ENCODE results near the gene ZNF79.
A peak's percentile ranks its signal among the peaks of the same experiment; 100 is the strongest.

The ZNF79 gene

DNA sequence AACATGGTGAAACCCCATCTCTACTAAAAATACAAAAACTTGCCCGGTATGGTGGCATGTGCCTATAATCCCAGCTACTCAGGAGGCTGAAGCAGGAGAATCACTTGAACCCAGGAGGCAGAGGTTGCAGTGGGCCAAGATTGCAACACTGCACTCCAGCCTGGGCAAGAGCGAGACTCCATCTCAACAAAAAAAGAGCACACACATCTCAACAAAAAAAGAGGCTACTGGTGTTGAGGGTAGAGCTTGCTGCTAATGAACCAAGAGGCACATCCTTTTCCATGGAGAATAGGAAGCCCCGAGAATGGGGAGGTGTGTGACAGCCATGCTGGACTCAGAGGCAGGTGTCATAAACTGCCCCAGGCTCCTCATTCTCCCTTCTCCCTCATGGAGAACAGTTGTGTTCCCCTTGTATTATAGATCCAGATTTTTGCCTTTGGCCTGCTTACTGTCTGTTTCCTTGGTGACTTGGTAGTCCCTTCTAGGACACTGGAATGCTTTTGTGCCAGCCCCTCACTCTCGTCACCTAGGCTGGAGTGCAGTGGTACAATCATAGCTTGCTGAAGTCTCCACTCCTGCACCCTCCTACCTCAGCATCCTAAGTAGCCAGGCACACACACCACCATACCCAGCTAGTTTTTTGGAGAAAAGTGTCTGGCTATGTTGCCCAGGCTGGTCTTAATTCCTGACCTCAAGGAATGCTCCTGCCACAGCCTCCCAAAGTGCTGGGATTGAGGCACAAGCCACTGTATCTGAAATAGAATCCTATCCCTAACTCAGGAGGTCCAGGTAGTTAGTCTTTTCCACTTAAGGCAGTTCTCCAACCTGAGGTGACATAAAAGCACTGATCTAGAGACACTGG, 21.9 kb downstream of the ZNF79 start:
- H3K27ac ChIP-seq (ENCODE audit: insufficient read depth, low read depth, low read length, poor library complexity, severe bottlenecking): no peak overlapping the region
- WGBS, 2 experiments: 90 to 91% methylated on average over 4 of the region's 4 CpGs
- H3K36me3 ChIP-seq (ENCODE audit: control insufficient read depth, insufficient read depth, low read length): peaks cover 55% of the 10 kb centered on the region
- H3K4me3 ChIP-seq (ENCODE audit: insufficient read depth, low read depth, low read length): no peak overlapping the region
- no peaks in the 10 kb centered on the region for H3K27me3 ChIP-seq (ENCODE audit: control insufficient read depth, insufficient read depth, low read length, poor library complexity, severe bottlenecking)
- H3K9me3 ChIP-seq (ENCODE audit: control insufficient read depth, low read length): no peaks in the 10 kb centered on the region
- H3K4me1 ChIP-seq (ENCODE audit: control insufficient read depth, insufficient read depth, low read length): peaks cover 15% of the 10 kb centered on the region

- 94 to 95% methylated on average over 7 of the region's 7 CpGs for WGBS, 2 experiments
- Histone ChIP-seq H3K4me3 (ENCODE audit: insufficient read depth, low read depth, low read length) (no peak overlapping the region), H3K9me3 (ENCODE audit: control insufficient read depth, low read length) (no peaks in the 10 kb centered on the region), H3K4me1 (ENCODE audit: control insufficient read depth, insufficient read depth, low read length) (peaks cover 15% of the 10 kb centered on the region), H3K27ac (ENCODE audit: insufficient read depth, low read depth, low read length, poor library complexity, severe bottlenecking) (no peak overlapping the region), H3K36me3 (ENCODE audit: control insufficient read depth, insufficient read depth, low read length) (peaks cover 55% of the 10 kb centered on the region), H3K27me3 (ENCODE audit: control insufficient read depth, insufficient read depth, low read length, poor library complexity, severe bottlenecking) (no peaks in the 10 kb centered on the region)
These were observed 22.7 kb downstream of the ZNF79 start for GRCh38 chr9:127446713-127447415.

- Histone ChIP-seq H3K9me3 (ENCODE audit: control insufficient read depth, low read length) (no peaks in the 10 kb centered on the region), H3K27ac (ENCODE audit: insufficient read depth, low read depth, low read length, poor library complexity, severe bottlenecking) (peak overlapping the region; percentile 56), H3K36me3 (ENCODE audit: control insufficient read depth, insufficient read depth, low read length) (peaks cover 51% of the 10 kb centered on the region), H3K27me3 (ENCODE audit: control insufficient read depth, insufficient read depth, low read length, poor library complexity, severe bottlenecking) (no peaks in the 10 kb centered on the region), H3K4me3 (ENCODE audit: insufficient read depth, low read depth, low read length) (no peak overlapping the region), H3K4me1 (ENCODE audit: control insufficient read depth, insufficient read depth, low read length) (peaks cover 15% of the 10 kb centered on the region)
- 90 to 91% methylated on average over 7 of the region's 7 CpGs for WGBS, 2 experiments
These were observed 23.4 kb downstream of the ZNF79 start for GRCh38 chr9:127447416-127448111.

DNA sequence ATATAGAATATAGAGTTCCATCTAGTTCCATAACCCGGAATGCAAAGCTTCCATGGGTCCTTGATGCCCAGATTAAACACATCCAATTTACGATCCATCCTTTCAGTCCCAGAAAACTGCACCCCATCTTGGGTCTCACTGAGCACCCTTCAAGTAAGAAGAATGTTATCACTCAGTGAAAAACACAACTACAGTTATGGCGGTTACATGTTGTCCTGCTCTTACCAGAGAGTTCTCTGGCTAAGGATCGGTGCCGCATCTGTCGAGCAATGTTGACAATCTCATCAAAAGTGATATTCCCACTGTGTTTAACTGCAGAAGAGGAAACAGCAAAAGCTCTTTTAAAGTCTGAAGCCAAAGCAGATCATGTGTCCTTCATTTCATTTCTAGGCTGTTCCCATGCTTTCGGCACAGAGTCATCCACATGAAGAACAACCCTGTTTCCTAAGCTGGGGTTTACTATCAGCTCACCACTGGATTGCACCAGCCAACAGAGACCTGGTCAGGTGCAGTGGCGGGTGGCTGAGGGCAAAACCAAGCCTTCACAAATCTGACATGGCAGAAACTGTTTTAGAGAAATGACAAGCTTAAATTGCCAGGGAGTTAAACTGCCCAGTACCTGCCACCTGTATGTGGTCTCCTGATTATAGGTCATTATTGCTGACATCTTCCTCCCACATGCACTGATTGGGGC, 24.1 kb downstream of the ZNF79 start:
- no peak overlapping the region for H3K27ac ChIP-seq (ENCODE audit: insufficient read depth, low read depth, low read length, poor library complexity, severe bottlenecking)
- peaks cover 48% of the 10 kb centered on the region for H3K36me3 ChIP-seq (ENCODE audit: control insufficient read depth, insufficient read depth, low read length)
- WGBS, 2 experiments: 94 to 96% methylated on average over 8 of the region's 8 CpGs
- H3K4me3 ChIP-seq (ENCODE audit: insufficient read depth, low read depth, low read length): peak overlapping the region; percentile 20
- H3K27me3 ChIP-seq (ENCODE audit: control insufficient read depth, insufficient read depth, low read length, poor library complexity, severe bottlenecking): no peaks in the 10 kb centered on the region
- no peaks in the 10 kb centered on the region for H3K9me3 ChIP-seq (ENCODE audit: control insufficient read depth, low read length)
- H3K4me1 ChIP-seq (ENCODE audit: control insufficient read depth, insufficient read depth, low read length): peaks cover 15% of the 10 kb centered on the region

GRCh38 chr9:127449332-127449966, 25.3 kb downstream of the ZNF79 start:
- Histone ChIP-seq H3K9me3 (ENCODE audit: control insufficient read depth, low read length) (no peaks in the 10 kb centered on the region), H3K27me3 (ENCODE audit: control insufficient read depth, insufficient read depth, low read length, poor library complexity, severe bottlenecking) (no peaks in the 10 kb centered on the region), H3K27ac (ENCODE audit: insufficient read depth, low read depth, low read length, poor library complexity, severe bottlenecking) (peak overlapping the region; percentile 52), H3K4me3 (ENCODE audit: insufficient read depth, low read depth, low read length) (peak overlapping the region; percentile 72), H3K4me1 (ENCODE audit: control insufficient read depth, insufficient read depth, low read length) (peaks cover 15% of the 10 kb centered on the region), H3K36me3 (ENCODE audit: control insufficient read depth, insufficient read depth, low read length) (peaks cover 48% of the 10 kb centered on the region)
- WGBS, 2 experiments: 71 to 78% methylated on average over 5 of the region's 5 CpGs

- Histone ChIP-seq H3K9me3 (ENCODE audit: control insufficient read depth, low read length) (no peaks in the 10 kb centered on the region), H3K4me3 (ENCODE audit: insufficient read depth, low read depth, low read length) (peak overlapping the region; percentile 72), H3K4me1 (ENCODE audit: control insufficient read depth, insufficient read depth, low read length) (peaks cover 15% of the 10 kb centered on the region), H3K36me3 (ENCODE audit: control insufficient read depth, insufficient read depth, low read length) (peaks cover 41% of the 10 kb centered on the region), H3K27me3 (ENCODE audit: control insufficient read depth, insufficient read depth, low read length, poor library complexity, severe bottlenecking) (no peaks in the 10 kb centered on the region), H3K27ac (ENCODE audit: insufficient read depth, low read depth, low read length, poor library complexity, severe bottlenecking) (no peak overlapping the region)
- WGBS, 2 experiments: 1 to 2% methylated on average over 14 of the region's 14 CpGs
These were observed 26.1 kb downstream of the ZNF79 start for GRCh38 chr9:127450243-127450760.

- WGBS, 2 experiments: 0% methylated on average over 71 of the region's 71 CpGs
- H3K27me3 ChIP-seq (ENCODE audit: control insufficient read depth, insufficient read depth, low read length, poor library complexity, severe bottlenecking): no peaks in the 10 kb centered on the region
- peaks cover 15% of the 10 kb centered on the region for H3K4me1 ChIP-seq (ENCODE audit: control insufficient read depth, insufficient read depth, low read length)
- H3K9me3 ChIP-seq (ENCODE audit: control insufficient read depth, low read length): no peaks in the 10 kb centered on the region
- H3K4me3 ChIP-seq (ENCODE audit: insufficient read depth, low read depth, low read length): peak within 1 kb of the TSS; percentile 72
- H3K27ac ChIP-seq (ENCODE audit: insufficient read depth, low read depth, low read length, poor library complexity, severe bottlenecking): peak within 1 kb of the TSS; percentile 88
- peaks cover 39% of the 10 kb centered on the region for H3K36me3 ChIP-seq (ENCODE audit: control insufficient read depth, insufficient read depth, low read length)
These were observed 26.8 kb downstream of the ZNF79 start, which contains the start of the genes LRSAM1 and RPL12 for GRCh38 chr9:127450830-127451607. LRSAM1 (plus strand) TSS chr9:127451510; CDS start chr9:127454528, 3,018 bp downstream. RPL12 (minus strand) TSS chr9:127451406; CDS start chr9:127451317, 89 bp downstream.

GRCh38 chr9:127451608-127451857, 27.4 kb downstream of the ZNF79 start:
- Histone ChIP-seq H3K4me3 (ENCODE audit: insufficient read depth, low read depth, low read length) (peak overlapping the region; percentile 72), H3K36me3 (ENCODE audit: control insufficient read depth, insufficient read depth, low read length) (peaks cover 34% of the 10 kb centered on the region), H3K27me3 (ENCODE audit: control insufficient read depth, insufficient read depth, low read length, poor library complexity, severe bottlenecking) (no peaks in the 10 kb centered on the region), H3K9me3 (ENCODE audit: control insufficient read depth, low read length) (no peaks in the 10 kb centered on the region), H3K4me1 (ENCODE audit: control insufficient read depth, insufficient read depth, low read length) (peaks cover 15% of the 10 kb centered on the region), H3K27ac (ENCODE audit: insufficient read depth, low read depth, low read length, poor library complexity, severe bottlenecking) (no peak overlapping the region)
- WGBS, 2 experiments: 0% methylated on average over 14 of the region's 14 CpGs
